Measurements from ENCODE around the gene NRIP3.
"Not testable (repeated sequence)": the region's sequence is repeated elsewhere in the genome, so short reads cannot be mapped to it uniquely, and the experiment has no call there.

NRIP3 gene

GRCh38 chr11:8971924-8972316 lies 31.9 kb downstream of the NRIP3 start:
- DNase-seq (ENCODE audit: low read depth in 2 of 2), result no peak

GRCh38 chr11:8971196-8971923 lies 32.4 kb downstream of the NRIP3 start:
- DNase-seq (ENCODE audit: low read depth in 2 of 2), result no peak

DNA sequence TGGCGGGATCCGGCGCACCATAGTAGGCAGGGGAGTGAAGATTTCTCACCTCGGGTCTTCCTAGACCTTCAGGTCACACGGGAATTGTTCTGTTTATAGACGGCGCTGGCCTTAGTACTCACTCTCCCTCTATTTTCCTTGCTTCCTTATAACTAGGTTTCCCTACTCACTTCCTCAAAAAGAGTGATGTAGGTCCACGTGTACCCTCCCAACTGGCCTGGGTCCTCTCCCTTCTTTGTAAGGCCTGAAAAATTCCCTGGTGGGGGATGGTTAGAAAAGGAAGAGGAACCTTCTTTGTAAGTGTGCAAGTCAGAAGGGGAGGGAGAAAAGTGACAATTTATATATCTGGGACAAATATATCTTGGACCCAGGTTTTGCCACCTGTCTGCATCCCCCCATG lies 36.6 kb downstream of the NRIP3 start:
- no peak for DNase-seq (ENCODE audit: low read depth in 2 of 2)

- peak; percentile 55 to 59 for DNase-seq (ENCODE audit: low read depth in 2 of 2)
These were observed 39.2 kb downstream of the NRIP3 start, which contains the start of gene TMEM9B for GRCh38 chr11:8964324-8965320. Gene TMEM9B (minus strand): TSS chr11:8964442. CDS start chr11:8964313, 129 bp downstream.

- DNase-seq (ENCODE audit: low read depth in 2 of 2), result peak; percentile 44 to 63
These were observed 40.1 kb downstream of the NRIP3 start for GRCh38 chr11:8963569-8964323.

GRCh38 chr11:8962841-8963240 lies 41.0 kb downstream of the NRIP3 start:
- no peak for DNase-seq (ENCODE audit: low read depth in 2 of 2)

GRCh38 chr11:8961401-8961800 lies 42.4 kb downstream of the NRIP3 start:
- DNase-seq (ENCODE audit: low read depth in 2 of 2), result no peak

DNA sequence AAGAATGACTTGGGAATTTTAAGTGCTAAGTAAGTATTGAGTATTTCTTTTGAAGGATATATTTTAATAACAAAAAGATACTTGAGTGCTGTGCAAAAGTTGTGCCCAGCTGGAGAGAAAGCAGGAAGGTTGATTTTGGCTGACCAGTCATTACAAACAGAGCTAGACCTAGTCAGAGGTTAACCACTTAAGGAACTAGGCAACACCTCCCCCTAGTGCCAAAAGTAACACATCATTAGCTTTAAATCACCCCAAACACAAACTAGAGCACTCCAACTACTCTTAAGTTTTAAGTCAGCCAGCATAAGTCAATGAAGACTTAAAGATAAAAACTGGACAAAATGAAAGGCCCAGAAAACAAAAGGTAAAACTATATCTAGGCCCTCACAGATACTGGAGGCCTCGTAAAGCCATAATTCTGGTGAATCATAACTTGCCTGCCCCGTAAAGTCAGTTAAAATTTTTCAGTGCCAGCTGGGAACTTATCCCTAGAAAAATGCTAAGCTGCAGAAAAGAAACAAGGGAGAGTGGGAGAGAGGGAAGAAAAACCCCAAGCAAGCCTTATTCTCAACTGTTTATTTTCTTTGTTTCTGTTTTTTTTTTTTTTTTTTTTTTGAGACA lies 44.1 kb downstream of the NRIP3 start:
- DNase-seq (ENCODE audit: low read depth in 2 of 2), result no peak

DNA sequence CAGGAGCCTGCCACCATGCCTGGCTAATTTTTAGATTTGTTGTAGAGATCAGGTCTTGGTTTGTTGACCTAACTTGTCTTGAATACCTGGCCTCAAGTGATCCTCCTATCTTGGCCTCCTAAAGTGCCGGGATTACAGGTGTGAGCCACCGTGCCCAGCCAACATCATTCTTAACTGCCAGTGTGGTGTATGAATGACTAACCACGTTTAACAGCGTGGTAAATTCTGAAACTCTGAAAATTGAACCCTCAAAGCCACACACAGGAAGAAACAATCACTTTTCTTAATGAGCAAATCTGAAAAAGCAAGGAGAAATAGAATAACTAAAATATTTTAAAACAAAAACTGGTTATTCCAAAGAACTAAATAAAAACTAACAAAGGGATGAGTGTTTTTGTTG lies 46.9 kb downstream of the NRIP3 start:
- DNase-seq (ENCODE audit: low read depth in 2 of 2), result no peak

- no peak for DNase-seq (ENCODE audit: low read depth in 2 of 2)
These were observed 54.9 kb downstream of the NRIP3 start for GRCh38 chr11:8948886-8949285.

DNA sequence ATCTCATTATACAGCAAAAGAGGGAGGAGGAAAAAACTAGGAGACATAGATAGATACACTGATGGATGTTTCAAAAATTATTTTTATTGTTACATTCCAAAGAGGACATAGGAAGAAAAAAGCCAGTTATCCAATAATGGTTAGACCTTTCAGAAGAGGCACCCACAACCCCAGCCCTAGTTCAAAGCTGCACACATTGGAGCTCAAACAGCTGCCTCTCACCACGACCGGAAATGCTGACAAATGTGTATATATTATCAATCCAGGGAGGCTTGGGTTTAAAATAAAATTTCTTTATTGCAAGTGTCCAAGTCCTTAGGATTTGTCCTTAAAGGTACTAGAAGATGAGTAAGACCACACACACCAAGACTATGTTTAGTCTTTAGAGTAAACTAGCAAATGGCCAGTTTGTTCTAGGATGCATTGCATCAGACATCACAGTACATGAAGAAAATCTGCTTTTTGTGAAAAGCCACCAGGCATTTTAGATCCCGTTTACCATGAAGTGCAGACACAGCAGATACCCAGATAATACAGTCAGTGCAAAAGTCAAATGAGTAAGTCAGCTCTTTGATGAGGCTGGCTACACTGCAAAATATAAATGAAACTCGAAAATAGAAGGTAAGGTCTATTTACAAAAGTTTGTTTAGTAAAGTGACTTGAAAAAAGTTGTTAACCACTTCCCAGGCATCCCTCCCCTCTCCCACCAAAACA lies 56.4 kb downstream of the NRIP3 start:
- DNase-seq (ENCODE audit: low read depth in 2 of 2), result no peak

GRCh38 chr11:8942518-8943066 lies 61.2 kb downstream of the NRIP3 start, which contains the start of gene ASCL3:
Gene ASCL3 (minus strand): TSS chr11:8943016. CDS start chr11:8938161, 4,855 bp downstream.
- DNase-seq (ENCODE audit: low read depth in 2 of 2), result no peak

- no peak for DNase-seq (ENCODE audit: low read depth in 2 of 2)
These were observed 62.3 kb downstream of the NRIP3 start for GRCh38 chr11:8941341-8942103.

DNA sequence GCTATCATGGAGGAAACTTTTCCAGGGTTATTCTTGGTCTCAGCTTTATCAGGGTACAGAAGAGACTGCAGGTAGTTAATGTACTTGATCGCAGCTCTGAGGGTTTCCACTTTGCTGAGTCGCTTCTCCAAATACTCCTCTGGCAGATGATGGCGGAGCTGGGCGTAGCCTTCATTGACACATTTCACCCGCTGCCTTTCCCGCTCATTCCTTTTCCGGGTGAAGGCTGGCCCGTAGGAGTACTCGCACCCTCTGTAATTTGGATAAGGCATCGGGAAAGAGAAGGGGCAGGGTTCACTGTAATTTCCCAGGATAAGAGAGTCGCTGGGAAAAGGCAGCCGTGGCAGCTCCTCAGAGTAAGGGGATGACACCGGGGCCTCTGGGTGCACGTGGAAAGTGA lies 66.1 kb downstream of the NRIP3 start:
- DNase-seq (ENCODE audit: low read depth in 2 of 2), result no peak

- no peak for DNase-seq (ENCODE audit: low read depth in 2 of 2)
These were observed 66.6 kb downstream of the NRIP3 start for GRCh38 chr11:8937159-8937558.

DNA sequence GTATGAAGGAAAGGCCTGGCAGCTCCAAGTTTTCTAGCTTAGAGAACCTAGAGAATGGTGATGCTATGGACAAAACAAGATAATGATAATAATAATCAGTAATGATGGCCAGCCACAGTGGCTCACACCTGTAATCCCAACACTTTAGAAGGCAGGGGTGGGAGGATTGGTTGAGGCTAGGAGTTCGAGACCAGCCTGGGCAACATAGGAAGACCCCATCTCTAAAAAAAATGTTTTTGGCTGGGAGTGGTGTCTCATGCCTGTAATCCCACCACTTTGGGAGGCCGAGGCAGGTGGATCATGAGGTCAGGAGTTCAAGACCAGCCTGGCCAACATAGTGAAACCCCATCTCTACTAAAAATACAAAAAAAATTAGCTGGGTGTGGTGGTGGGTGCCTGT lies 68.0 kb downstream of the NRIP3 start:
- not testable (repeated sequence) for DNase-seq (ENCODE audit: low read depth in 2 of 2)

GRCh38 chr11:8934742-8935488 lies 68.9 kb downstream of the NRIP3 start:
- DNase-seq (ENCODE audit: low read depth in 2 of 2), result no peak

- DNase-seq (ENCODE audit: low read depth in 2 of 2), result no peak
These were observed 69.9 kb downstream of the NRIP3 start for GRCh38 chr11:8933931-8934330.
